Left renal pelvis (tissue), 4 donors: Measurements from ENCODE around the gene SLC22A4. TPM values are rescaled to one million over a fixed set of nuclear protein-coding genes. Genes with fewer than 3 reads are reported as not detected.

Source experiments
- DNase-seq, 4 donors: peaks; one replicate each; pipeline ENCODE4 v3.0.0-alpha.2; 2013; ENCODE audit warnings: low read depth in 4 of 4, low spot score in 3 of 4
- polyA plus RNA-seq, 4 donors: library from polyadenylated mRNA; unstranded; fragments of 120-200 nt; gene quantifications; one replicate each; pipeline ENCODE4 v1.2.1, GENCODE V29; 2013; ENCODE audit not compliant: insufficient read length in 4 of 4

SLC22A4 gene
- polyA plus RNA-seq, 4 donors, result 3.1 to 7.6 (median 6.7) TPM

DNA sequence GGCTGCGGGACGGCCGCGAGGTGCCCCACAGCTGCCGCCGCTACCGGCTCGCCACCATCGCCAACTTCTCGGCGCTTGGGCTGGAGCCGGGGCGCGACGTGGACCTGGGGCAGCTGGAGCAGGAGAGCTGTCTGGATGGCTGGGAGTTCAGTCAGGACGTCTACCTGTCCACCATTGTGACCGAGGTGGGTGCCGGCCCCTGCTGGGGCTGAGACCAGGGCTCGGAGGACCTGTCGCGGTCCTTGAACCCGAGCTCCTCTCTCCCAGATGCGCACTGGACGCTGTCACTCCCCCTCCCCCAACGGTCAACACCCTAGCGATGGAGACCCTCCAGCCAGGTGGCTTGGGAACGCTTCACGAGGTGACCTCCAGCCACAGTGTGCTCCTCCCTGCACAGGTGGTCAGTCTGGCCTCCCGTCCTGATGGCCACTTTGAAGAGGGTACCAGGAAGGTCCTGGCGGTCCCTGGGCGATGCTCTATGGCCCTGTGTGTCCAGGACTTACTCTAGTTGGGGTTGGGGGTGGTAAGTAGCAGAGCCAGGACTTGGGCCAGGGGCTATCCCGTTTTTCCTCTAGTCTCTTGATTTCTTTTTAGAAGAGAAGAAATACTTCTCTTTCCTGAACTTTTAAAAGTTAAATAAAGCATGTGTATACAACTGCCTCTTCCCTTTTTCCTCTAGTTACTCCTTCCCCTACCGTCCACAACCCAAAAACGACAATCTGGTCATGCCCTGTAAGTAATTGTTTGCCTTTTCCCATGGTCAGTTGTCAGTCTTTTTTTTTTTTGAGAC, 76.2 kb downstream of the SLC22A4 start:
- DNase-seq, result no peak

GRCh38 chr5:132370971-132371602, 76.9 kb downstream of the SLC22A4 start:
- DNase-seq, result no peak

- DNase-seq, result no peak
Measured at GRCh38 chr5:132371603-132371994, 77.4 kb downstream of the SLC22A4 start.

DNA sequence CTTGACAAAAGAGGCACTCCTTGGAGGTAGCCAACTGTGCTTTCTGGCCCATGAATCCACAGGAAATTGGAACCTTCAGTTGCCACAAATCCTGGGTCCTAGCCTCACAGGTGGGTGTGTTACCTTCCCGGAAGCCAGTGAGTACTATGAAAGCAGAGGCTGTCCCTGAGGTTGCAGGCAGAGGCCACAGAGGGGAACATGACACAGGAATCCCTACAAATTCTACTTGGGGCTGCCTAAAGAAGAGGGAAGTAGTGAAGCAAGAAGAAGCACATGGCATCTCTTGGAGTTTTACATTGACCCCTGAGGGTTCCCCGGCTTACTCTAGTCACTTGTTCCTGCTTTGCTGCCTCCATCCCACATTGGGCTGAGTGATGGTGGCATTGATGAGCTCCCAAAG, 77.9 kb downstream of the SLC22A4 start:
- DNase-seq, result no peak

- DNase-seq, result no peak
Measured at GRCh38 chr5:132372542-132372941, 78.3 kb downstream of the SLC22A4 start.

GRCh38 chr5:132375957-132376356, 81.8 kb downstream of the SLC22A4 start:
- no peak for DNase-seq

DNA sequence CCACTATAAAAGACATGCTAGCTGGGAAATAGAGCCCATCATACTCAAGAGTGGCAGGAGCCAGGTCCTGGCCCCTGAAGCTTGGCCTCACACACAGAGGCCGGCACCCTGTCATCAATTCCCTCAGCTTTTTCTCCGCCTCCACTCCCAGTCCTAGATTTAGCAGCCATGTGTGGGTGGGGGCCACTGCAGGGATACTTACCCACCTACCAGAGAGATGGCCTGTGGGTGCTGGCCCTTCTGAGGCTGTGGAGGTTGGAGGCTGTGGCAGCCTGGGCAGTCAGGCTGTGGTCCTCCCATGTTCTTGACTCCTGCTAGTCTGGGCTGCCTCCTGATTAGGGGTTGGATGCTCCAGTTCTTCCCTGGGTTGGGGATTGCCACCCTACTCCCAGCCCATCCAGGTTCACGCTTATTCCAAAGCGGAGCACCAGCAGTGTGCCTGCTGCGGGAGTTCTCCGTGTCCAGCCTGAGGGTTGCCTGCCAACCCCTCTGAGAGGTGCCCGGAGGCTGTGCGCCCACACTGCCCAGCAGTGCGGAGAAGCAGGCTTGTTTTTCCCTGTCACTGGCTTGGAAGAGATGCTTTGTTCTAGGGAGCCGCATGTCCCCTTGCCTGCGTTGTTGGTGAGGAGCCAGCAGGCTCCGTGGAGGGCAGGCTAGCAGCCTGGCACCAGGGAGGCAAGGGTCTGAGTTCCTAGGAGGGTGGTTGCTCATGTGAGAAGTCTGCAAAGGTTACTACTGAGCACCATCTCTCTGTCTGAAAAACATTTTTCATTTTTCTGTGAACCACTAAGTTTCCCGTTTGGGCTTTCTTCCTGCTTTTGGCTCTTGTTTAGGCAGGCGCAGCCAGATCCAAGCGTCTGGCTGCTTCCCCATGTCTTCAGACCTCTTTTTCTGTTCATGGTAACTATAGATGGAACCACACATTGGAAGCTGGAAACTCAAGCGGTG, 82.8 kb downstream of the SLC22A4 start:
- no peak for DNase-seq

GRCh38 chr5:132377738-132378137, 83.5 kb downstream of the SLC22A4 start:
- DNase-seq, result no peak

- no peak for DNase-seq
Measured at GRCh38 chr5:132378580-132378979, 84.4 kb downstream of the SLC22A4 start.

- no peak for DNase-seq
Measured at GRCh38 chr5:132380047-132380446, 85.9 kb downstream of the SLC22A4 start.

GRCh38 chr5:132380741-132381140, 86.5 kb downstream of the SLC22A4 start:
- no peak for DNase-seq

- no peak for DNase-seq
Measured at GRCh38 chr5:132381614-132382013, 87.4 kb downstream of the SLC22A4 start.

DNA sequence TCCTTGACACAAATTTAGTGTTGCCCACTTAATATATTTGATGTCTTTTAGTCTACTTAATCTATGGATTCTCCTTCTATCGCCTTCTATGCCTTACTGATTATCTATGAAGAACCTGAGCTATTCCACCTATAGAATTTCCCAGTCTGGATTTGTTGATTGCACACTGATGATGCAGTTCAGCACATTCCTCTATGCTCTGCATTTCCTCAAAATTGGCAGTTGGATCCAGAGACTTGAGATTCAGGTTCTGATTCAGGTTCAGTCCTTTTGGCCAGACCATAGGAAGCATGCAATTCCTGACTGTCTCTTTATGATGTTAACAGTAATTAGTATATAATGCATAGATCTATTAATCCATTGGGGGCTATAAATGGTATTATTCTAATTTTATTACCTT, 89.1 kb downstream of the SLC22A4 start:
- DNase-seq, result no peak

- DNase-seq, result no peak
Measured at GRCh38 chr5:132383984-132384383, 89.8 kb downstream of the SLC22A4 start.

DNA sequence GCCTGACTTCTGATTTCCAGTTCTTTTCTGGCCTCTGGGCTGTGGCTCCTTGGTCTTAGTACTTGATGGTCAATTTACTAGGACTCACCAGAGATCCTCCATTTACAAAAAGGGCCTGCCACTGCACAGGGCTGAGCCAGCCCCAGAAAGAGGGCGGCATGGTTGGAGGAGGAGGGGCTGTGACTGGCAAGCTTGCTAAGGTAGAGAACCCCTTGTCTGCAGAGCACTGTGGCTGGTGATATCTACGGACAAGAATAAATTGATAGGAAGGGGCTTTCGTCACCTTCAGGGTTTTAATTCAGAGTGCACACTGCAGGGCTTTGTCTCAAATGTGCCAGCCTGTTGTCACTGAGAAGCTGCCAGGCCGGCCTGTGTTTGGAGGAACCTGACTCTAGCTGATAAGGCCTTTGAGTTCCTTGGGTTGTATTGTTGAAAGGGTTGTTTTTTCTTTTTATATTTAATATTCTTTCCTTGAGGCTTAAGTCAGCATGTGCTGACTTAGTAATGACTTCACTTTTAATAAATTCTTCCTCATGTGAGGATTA, 90.4 kb downstream of the SLC22A4 start:
- no peak for DNase-seq

- no peak for DNase-seq
Measured at GRCh38 chr5:132385326-132386105, 91.3 kb downstream of the SLC22A4 start.

GRCh38 chr5:132386644-132387286, 92.6 kb downstream of the SLC22A4 start:
- DNase-seq, result peak in 1 of 4 donors; percentile 63

DNA sequence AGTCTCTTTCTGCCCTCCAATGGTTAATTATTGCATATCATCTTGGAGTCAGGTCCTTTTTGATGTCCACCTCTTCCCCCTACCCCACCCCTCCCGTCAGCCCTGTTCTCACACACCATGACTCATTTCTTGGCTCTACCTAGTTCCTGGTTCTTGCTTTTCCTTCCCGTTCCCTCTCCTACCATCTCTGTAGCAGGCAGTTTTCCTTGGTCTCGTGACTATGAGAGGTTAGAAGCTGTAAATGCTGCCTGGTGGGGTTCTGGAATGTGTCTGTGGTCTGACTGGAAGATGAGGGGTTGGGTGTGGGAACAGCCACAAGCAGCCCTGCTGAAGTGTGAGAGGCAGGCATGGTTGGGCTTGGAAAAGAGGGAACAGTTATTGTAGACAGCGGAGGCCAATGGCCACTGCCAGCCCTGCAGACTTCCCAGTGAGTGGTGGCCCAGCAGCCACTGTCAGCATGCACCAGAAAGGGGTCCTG, 93.5 kb downstream of the SLC22A4 start:
- DNase-seq, result no peak

DNA sequence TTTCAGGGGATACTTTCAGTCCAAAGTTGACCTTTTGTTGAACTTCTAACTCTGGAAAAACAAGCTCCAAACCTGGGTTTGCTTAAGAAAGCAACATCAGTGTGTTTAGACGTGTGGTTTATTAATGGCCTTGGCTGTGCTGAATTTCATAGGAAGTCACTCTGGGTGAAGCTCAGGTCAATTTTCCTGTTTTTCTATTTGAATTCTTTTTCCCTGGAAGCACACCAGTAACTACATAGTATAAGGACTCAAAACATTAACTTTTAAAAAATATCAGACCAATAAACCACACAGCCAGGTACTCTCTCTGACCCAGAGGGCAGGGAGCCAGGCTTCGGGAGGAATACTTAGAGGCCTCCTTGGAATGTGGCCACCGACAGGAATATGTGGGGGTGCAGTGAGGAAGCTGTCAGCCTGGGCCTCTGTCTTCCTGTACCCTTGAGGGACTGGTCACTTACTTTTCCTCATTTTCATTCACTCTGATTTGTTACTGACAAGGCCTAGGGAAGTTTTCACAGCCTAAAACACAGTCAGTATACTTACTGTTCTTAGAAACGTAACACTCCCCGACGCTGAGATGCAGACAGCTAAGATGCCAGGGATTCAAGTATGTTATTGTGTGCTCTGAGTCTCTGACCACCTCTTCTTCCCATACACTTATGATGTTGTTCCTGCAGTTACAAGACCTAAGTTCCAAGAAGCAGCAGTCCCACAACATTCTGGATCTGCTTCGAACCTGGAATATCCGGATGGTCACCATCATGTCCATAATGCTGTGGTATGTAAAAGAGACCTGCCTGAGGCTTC, 94.3 kb downstream of the SLC22A4 start:
- DNase-seq, result peak in 1 of 4 donors; percentile 53
